HCT116 (cell line): ENCODE measurements around the gene DRAP1. TPM values are rescaled to one million over a fixed set of nuclear protein-coding genes. Genes with fewer than 3 reads are reported as not detected.

Experiments used
- ATAC-seq: fragments of 200-7000 bp; cut with Tn5 transposase; 2 replicates; pipeline ENCODE4 v1.9.1; 2020; ENCODE audit warnings: mild to moderate bottlenecking, moderate library complexity
- BruUV-seq: library from RNA; stranded (reverse); fragments of 400-500 nt; replicated peaks from 2 replicates; lab custom pipeline; 2021; lab: Mats Ljungman, UMichigan
- CTCF ChIA-PET: fragments of 300-600 bp; sonication (Branson Sonifier 250); formaldehyde crosslinking; loops from one replicate; lab custom pipeline; 2021; ENCODE audit warnings: antibody characterized with exemption; lab: Charles Lee
- POLR2A ChIA-PET: fragments of 300-600, 350-600 bp; sonication (Branson Sonifier 250); formaldehyde crosslinking; loops from one replicate; lab custom pipeline; 2021; ENCODE audit warnings: antibody characterized with exemption; lab: Charles Lee
- RAD21 ChIA-PET, 2 experiments: fragments of 300-600 bp; sonication (Branson Sonifier 250); formaldehyde crosslinking; loops; one replicate each; lab custom pipeline; 2023; ENCODE audit warnings: low total read pairs in 2 of 2; ENCODE audit not compliant: uncharacterized antibody in 2 of 2, unreplicated experiment in 2 of 2, low non-redundant PET in 1 of 2; lab: Charles Lee
- DNase-seq: peaks from one replicate; pipeline ENCODE4 v3.0.0-alpha.2; 2010; ENCODE audit warnings: low read depth, low spot score
- H2AFZ ChIP-seq: fragments of 200-600 bp; shearing (Covaris generic), sonication (generic); 2 replicates; pipeline ENCODE4 v1.6.1; 2017; ENCODE audit warnings: low read depth, mixed run types, mixed read lengths, antibody characterized with exemption, low read length; ENCODE audit not compliant: poor library complexity, severe bottlenecking
- H3K27ac ChIP-seq: 2 replicates; pipeline ENCODE4 v1.5.1; 2012; ENCODE audit warnings: low read depth, low read length
- H3K27me3 ChIP-seq: fragments of 200-600 bp; sonication (generic); 2 replicates; pipeline ENCODE4 v1.6.1; 2016; ENCODE audit warnings: mixed run types, low read length, mixed read lengths; ENCODE audit not compliant: insufficient read depth
- H3K36me3 ChIP-seq, 2 experiments: fragments of 200-500 bp in 1 of 2; fragments of 200-600 bp in 1 of 2; sonication (Bioruptor generic) in 1 of 2; sonication (generic) in 1 of 2; 2 replicates each; pipeline versions ENCODE4 v1.5.1 to v1.6.1; 2014 to 2016; ENCODE audit warnings: low read length in 2 of 2, inconsistent platforms in 1 of 2, mixed read lengths in 1 of 2, mixed run types in 1 of 2; ENCODE audit not compliant: insufficient read depth in 2 of 2, control insufficient read depth in 1 of 2
- H3K4me1 ChIP-seq, 2 experiments: fragments of 200-600 bp in 1 of 2; sonication (generic) in 1 of 2; 2 replicates each; pipeline versions ENCODE4 v1.5.1 to v1.6.1; 2012 to 2017; ENCODE audit warnings: low read length in 2 of 2, inconsistent platforms in 1 of 2, mild to moderate bottlenecking in 1 of 2, mixed read lengths in 1 of 2, mixed run types in 1 of 2, moderate library complexity in 1 of 2; ENCODE audit not compliant: insufficient read depth in 2 of 2, control insufficient read depth in 1 of 2
- H3K4me2 ChIP-seq: fragments of 200-600 bp; sonication (generic); 2 replicates; pipeline ENCODE4 v1.6.1; 2017; ENCODE audit warnings: mixed run types, low read length, mixed read lengths
- H3K4me3 ChIP-seq, 2 experiments: fragments of 200-600 bp in 1 of 2; sonication (generic) in 1 of 2; replicated peaks in 1 of 2; 2 replicates each; pipeline ENCODE4 v1.5.1; 2011 to 2016; ENCODE audit warnings: low read length in 2 of 2, control low read depth in 1 of 2, low read depth in 1 of 2, mild to moderate bottlenecking in 1 of 2, mixed read lengths in 1 of 2, mixed run types in 1 of 2
- H3K79me2 ChIP-seq: fragments of 200-600 bp; sonication (generic); 2 replicates; pipeline ENCODE4 v1.6.1; 2017; ENCODE audit warnings: mild to moderate bottlenecking, mixed run types, low read length, moderate library complexity, mixed read lengths; ENCODE audit not compliant: insufficient read depth
- H3K9ac ChIP-seq: fragments of 200-600 bp; sonication (generic); 2 replicates; pipeline ENCODE4 v1.6.1; 2016; ENCODE audit warnings: low read length, mixed read lengths
- H3K9me2 ChIP-seq: fragments of 200-600 bp; sonication (generic), shearing (Covaris generic); 2 replicates; pipeline ENCODE4 v1.6.1; 2017; ENCODE audit warnings: mixed run types, mild to moderate bottlenecking, moderate library complexity; ENCODE audit not compliant: insufficient read depth
- H3K9me3 ChIP-seq, 2 experiments: fragments of 200-500 bp in 1 of 2; fragments of 200-600 bp in 1 of 2; sonication (Bioruptor generic) in 1 of 2; sonication (generic) in 1 of 2; 2 replicates each; pipeline ENCODE4 v1.6.1; 2014 to 2017; ENCODE audit warnings: low read length in 2 of 2, mixed read lengths in 2 of 2, inconsistent platforms in 1 of 2, low read depth in 1 of 2, mild to moderate bottlenecking in 1 of 2, mixed run types in 1 of 2, moderate library complexity in 1 of 2; ENCODE audit not compliant: control insufficient read depth in 1 of 2, insufficient read depth in 1 of 2
- H4K20me1 ChIP-seq: fragments of 200-600 bp; sonication (generic), shearing (Covaris generic); 2 replicates; pipeline ENCODE4 v1.6.1; 2017; ENCODE audit warnings: mixed run types, mild to moderate bottlenecking, moderate library complexity; ENCODE audit not compliant: insufficient read depth
- CBX3 ChIP-seq: IDR thresholded peaks from 2 replicates; pipeline ENCODE4 v1.6.1; 2012; ENCODE audit warnings: low read depth
- EGR1 ChIP-seq: IDR thresholded peaks from 2 replicates; pipeline ENCODE4 v1.6.1; 2012; ENCODE audit warnings: low read depth
- EZH2 ChIP-seq: fragments of 200-600 bp; sonication (generic); IDR thresholded peaks from 2 replicates; pipeline ENCODE4 v1.6.1; 2017; ENCODE audit warnings: antibody characterized with exemption, mixed run types
- FOSL1 ChIP-seq: IDR thresholded peaks from 2 replicates; pipeline ENCODE4 v1.6.1; 2012; ENCODE audit warnings: low read depth
- POLR2A ChIP-seq: IDR thresholded peaks from 2 replicates; pipeline ENCODE4 v1.7.0; 2011; ENCODE audit warnings: borderline replicate concordance; ENCODE audit not compliant: insufficient read depth, insufficient read length; ENCODE audit errors: extremely low read depth
- POLR2AphosphoS5 ChIP-seq: IDR thresholded peaks from 2 replicates; pipeline ENCODE4 v1.6.1; 2011; ENCODE audit warnings: mild to moderate bottlenecking, low read depth, low read length, moderate library complexity
- RAD21 ChIP-seq: IDR thresholded peaks from 2 replicates; pipeline ENCODE4 v1.6.1; 2012; ENCODE audit warnings: low read depth, mild to moderate bottlenecking
- YY1 ChIP-seq: IDR thresholded peaks from 2 replicates; pipeline ENCODE4 v1.6.1; 2011; ENCODE audit warnings: low read length, low read depth, moderate library complexity, mild to moderate bottlenecking; ENCODE audit not compliant: insufficient replicate concordance; ENCODE audit errors: extremely low read depth
- intact Hi-C: fragments of 100-400 bp; cut with micrococcal nuclease; formaldehyde crosslinking; loops from 2 replicates; pipeline ENCODE4 v1.10.0; 2022
- total RNA-seq: library from RNA; stranded (reverse); gene quantifications from one replicate; pipeline ENCODE4 v1.2.1, GENCODE V29; 2021; ENCODE audit not compliant: unreplicated experiment
- TF ChIP-seq, protein P1 (sequence below), 3 experiments: fragments of 200-600 bp in 1 of 3; sonication (generic) in 1 of 3; IDR thresholded peaks in 2 of 3; conservative IDR thresholded peaks in 1 of 3; 2 replicates each; pipeline ENCODE4 v1.5.1; 2012 to 2017; ENCODE audit warnings: low read depth in 2 of 3, low read length in 2 of 3, antibody characterized with exemption in 1 of 3, borderline replicate concordance in 1 of 3, control low read depth in 1 of 3, mild to moderate bottlenecking in 1 of 3, mixed read lengths in 1 of 3, mixed run types in 1 of 3, moderate library complexity in 1 of 3; ENCODE audit not compliant: insufficient read depth in 1 of 3
- TF ChIP-seq, protein P2 (sequence below): IDR thresholded peaks from 2 replicates; pipeline ENCODE4 v1.6.1; 2012; ENCODE audit warnings: low read depth

The DRAP1 gene
- total RNA-seq, 1 experiment from 2014 or later = 158 TPM

DNA sequence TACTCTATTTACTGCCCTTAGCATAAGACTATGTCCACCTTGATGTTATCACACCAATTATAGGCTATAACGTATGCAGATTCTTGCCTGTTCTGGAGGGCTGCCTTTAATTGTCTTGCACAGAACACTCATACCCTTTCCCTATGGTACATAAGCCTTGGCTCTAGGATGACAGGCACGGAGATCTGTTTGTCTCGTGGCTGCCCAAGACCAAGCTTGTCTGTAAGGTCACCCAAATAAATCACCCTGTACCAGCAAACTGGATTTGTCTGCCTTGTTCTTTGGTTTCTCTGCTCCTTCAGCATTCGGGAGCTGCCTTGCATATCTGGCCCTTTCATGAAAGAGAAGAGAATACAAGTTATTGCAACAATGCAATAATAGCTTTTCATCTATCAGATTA, 18.5 kb downstream of the DRAP1 start:
- no TSS peak for BruUV-seq
- POLR2A ChIA-PET = no interaction called here

DNA sequence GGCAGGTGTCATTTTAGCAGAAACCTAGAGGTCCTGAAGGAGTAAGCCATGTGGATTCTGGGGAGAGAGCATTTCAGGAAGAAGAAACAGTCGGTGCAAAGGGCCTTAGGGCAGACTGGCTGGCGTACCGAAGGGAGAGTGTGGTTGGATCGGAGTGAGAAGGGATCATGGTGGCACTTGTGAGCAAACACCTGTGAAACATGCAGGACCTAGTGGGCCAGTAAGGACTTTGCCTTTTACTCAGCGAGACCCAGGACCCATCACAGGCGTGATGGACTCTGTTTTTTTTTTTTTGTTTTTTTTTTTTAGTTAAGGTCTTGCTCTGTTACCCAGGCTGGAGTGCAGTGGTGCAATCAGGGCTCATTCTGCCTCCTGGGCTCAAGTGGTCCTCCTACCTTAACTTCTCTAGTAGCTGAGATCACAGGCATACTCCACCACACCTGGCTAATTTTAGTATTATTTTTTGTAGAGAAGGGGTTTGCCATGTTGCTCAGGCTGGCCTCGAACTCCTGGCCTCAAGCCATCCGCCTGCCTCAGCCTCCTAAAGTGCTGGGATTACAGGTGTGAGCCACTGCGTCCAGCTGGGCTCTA, 22.6 kb downstream of the DRAP1 start:
- DNase-seq (no peak), ATAC-seq (no peak)
- CTCF ChIA-PET = no interaction called here
- RAD21 ChIA-PET = no interaction called here
- no peak for TF ChIP-seq YY1
- TF ChIP-seq POLR2AphosphoS5 = no peak
- TF ChIP-seq, protein P1, sequence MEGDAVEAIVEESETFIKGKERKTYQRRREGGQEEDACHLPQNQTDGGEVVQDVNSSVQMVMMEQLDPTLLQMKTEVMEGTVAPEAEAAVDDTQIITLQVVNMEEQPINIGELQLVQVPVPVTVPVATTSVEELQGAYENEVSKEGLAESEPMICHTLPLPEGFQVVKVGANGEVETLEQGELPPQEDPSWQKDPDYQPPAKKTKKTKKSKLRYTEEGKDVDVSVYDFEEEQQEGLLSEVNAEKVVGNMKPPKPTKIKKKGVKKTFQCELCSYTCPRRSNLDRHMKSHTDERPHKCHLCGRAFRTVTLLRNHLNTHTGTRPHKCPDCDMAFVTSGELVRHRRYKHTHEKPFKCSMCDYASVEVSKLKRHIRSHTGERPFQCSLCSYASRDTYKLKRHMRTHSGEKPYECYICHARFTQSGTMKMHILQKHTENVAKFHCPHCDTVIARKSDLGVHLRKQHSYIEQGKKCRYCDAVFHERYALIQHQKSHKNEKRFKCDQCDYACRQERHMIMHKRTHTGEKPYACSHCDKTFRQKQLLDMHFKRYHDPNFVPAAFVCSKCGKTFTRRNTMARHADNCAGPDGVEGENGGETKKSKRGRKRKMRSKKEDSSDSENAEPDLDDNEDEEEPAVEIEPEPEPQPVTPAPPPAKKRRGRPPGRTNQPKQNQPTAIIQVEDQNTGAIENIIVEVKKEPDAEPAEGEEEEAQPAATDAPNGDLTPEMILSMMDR (IDR thresholded peaks at IDR 0.05 in 2 of 3, conservative IDR thresholded peaks at IDR 0.05 in 1 of 3; ENCODE audit: borderline replicate concordance in 1 of 3, insufficient read depth in 1 of 3, low read depth in 2 of 3, low read length in 2 of 3) = no peak
- no peak for TF ChIP-seq POLR2A
- no peak for TF ChIP-seq FOSL1
- no peak for TF ChIP-seq EGR1
- H3K36me3 ChIP-seq = no peaks in the 10 kb centered on the region
- no peaks in the 10 kb centered on the region for H4K20me1 ChIP-seq
- BruUV-seq = no TSS peak
- POLR2A ChIA-PET = no interaction called here
- no peaks in the 10 kb centered on the region for H3K27me3 ChIP-seq
- no peak overlapping the region for H3K4me3 ChIP-seq
- H3K9ac ChIP-seq = no peak overlapping the region
- intact Hi-C loops = no loop called here
- H3K4me2 ChIP-seq = no peak overlapping the region
- H3K4me1 ChIP-seq = no peaks in the 10 kb centered on the region
- H2AFZ ChIP-seq = no peak overlapping the region
- H3K9me3 ChIP-seq = no peaks in the 10 kb centered on the region
- no peaks in the 10 kb centered on the region for H3K9me2 ChIP-seq
- no peak overlapping the region for H3K27ac ChIP-seq
- H3K79me2 ChIP-seq = no peaks in the 10 kb centered on the region

More for the DNA sequence above, 18.5 kb downstream of the DRAP1 start:
- Histone ChIP-seq H3K9me2 (no peaks in the 10 kb centered on the region), H2AFZ (no peak overlapping the region), H3K36me3 (no peaks in the 10 kb centered on the region), H3K4me1 (peaks cover 6 to 9% of the 10 kb centered on the region in 2 experiments; a peak in 3 of 4 replicates), H3K27ac (no peak overlapping the region), H3K4me2 (no peak overlapping the region), H3K9ac (no peak overlapping the region), H3K27me3 (no peaks in the 10 kb centered on the region), H3K4me3 (no peak overlapping the region), H4K20me1 (no peaks in the 10 kb centered on the region), H3K9me3 (no peaks in the 10 kb centered on the region), H3K79me2 (no peaks in the 10 kb centered on the region)
- RAD21 ChIA-PET = no interaction called here
- TF ChIP-seq CBX3 = no peak
- TF ChIP-seq, protein P2, sequence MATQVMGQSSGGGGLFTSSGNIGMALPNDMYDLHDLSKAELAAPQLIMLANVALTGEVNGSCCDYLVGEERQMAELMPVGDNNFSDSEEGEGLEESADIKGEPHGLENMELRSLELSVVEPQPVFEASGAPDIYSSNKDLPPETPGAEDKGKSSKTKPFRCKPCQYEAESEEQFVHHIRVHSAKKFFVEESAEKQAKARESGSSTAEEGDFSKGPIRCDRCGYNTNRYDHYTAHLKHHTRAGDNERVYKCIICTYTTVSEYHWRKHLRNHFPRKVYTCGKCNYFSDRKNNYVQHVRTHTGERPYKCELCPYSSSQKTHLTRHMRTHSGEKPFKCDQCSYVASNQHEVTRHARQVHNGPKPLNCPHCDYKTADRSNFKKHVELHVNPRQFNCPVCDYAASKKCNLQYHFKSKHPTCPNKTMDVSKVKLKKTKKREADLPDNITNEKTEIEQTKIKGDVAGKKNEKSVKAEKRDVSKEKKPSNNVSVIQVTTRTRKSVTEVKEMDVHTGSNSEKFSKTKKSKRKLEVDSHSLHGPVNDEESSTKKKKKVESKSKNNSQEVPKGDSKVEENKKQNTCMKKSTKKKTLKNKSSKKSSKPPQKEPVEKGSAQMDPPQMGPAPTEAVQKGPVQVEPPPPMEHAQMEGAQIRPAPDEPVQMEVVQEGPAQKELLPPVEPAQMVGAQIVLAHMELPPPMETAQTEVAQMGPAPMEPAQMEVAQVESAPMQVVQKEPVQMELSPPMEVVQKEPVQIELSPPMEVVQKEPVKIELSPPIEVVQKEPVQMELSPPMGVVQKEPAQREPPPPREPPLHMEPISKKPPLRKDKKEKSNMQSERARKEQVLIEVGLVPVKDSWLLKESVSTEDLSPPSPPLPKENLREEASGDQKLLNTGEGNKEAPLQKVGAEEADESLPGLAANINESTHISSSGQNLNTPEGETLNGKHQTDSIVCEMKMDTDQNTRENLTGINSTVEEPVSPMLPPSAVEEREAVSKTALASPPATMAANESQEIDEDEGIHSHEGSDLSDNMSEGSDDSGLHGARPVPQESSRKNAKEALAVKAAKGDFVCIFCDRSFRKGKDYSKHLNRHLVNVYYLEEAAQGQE = no peak
- no peak for TF ChIP-seq EZH2
- TF ChIP-seq RAD21 = no peak
- no peak for ATAC-seq
- no peak for DNase-seq
- intact Hi-C loops = no loop called here
- CTCF ChIA-PET = no interaction called here
